Stimulated activated CD4-positive, alpha-beta T cell treated with anti-CD3 and anti-CD28 coated beads, Interleukin-12 subunit alpha, Interleukin-12 subunit beta, amount 100 ng/mL, for 4 hours (primary cell): ENCODE data around the gene CFL2.
"Not testable (repeated sequence)": the region's sequence is repeated elsewhere in the genome, so short reads cannot be mapped to it uniquely, and the experiment has no call there.

Experiments
- DNase-seq: peaks from one replicate; pipeline ENCODE4 v3.0.0-alpha.2; 2020

Gene CFL2

GRCh38 chr14:34714320-34715126, at the start of gene CFL2:
Gene CFL2, minus strand, starts transcription at chr14:34714593. Its CDS starts 53 bp downstream, at chr14:34714540.
- DNase-seq: peak; percentile 64

GRCh38 chr14:34755215-34755614, 40.8 kb upstream of the CFL2 start:
- no peak for DNase-seq

GRCh38 chr14:34754687-34755086, 40.3 kb upstream of the CFL2 start:
- DNase-seq: no peak

- no peak for DNase-seq
Measured at GRCh38 chr14:34750670-34751069, 36.3 kb upstream of the CFL2 start.

- no peak for DNase-seq
Measured at GRCh38 chr14:34750233-34750632, 35.8 kb upstream of the CFL2 start.

- DNase-seq: no peak
Measured at GRCh38 chr14:34749408-34749807, 35.0 kb upstream of the CFL2 start.

- no peak for DNase-seq
Measured at GRCh38 chr14:34742270-34743115, 28.1 kb upstream of the CFL2 start.

GRCh38 chr14:34741840-34742239, 27.4 kb upstream of the CFL2 start:
- no peak for DNase-seq

- not testable (repeated sequence) for DNase-seq
Measured at GRCh38 chr14:34740139-34740538, 25.7 kb upstream of the CFL2 start.

- DNase-seq: not testable (repeated sequence)
Measured at GRCh38 chr14:34737079-34737478, 22.7 kb upstream of the CFL2 start.

GRCh38 chr14:34733245-34733644, 18.9 kb upstream of the CFL2 start:
- DNase-seq: no peak

- DNase-seq: no peak
Measured at GRCh38 chr14:34732802-34733201, 18.4 kb upstream of the CFL2 start.

- DNase-seq: no peak
Measured at GRCh38 chr14:34723867-34724266, 9.5 kb upstream of the CFL2 start.

GRCh38 chr14:34722723-34723545, 8.5 kb upstream of the CFL2 start:
- peak; percentile 13 for DNase-seq

GRCh38 chr14:34721129-34721528, 6.7 kb upstream of the CFL2 start:
- DNase-seq: no peak

- no peak for DNase-seq
Measured at GRCh38 chr14:34718750-34719304, 4.4 kb upstream of the CFL2 start.

GRCh38 chr14:34715127-34715863, 902 bp upstream of the CFL2 start:
- DNase-seq: no peak

- peak; percentile 25 for DNase-seq
Measured at GRCh38 chr14:34713681-34714319, 593 bp downstream of the CFL2 start.

GRCh38 chr14:34713122-34713680, 1.2 kb downstream of the CFL2 start:
- no peak for DNase-seq

GRCh38 chr14:34711796-34712712, 2.3 kb downstream of the CFL2 start:
- no peak for DNase-seq
